MM.1S (cell line): ENCODE measurements around the gene PRR33.

Experiments used
- DNase-seq: peaks from one replicate; pipeline ENCODE4 v3.0.0-alpha.2; 2015
- H2AFZ ChIP-seq: fragments of 300-600 bp; sonication (generic); 2 replicates; pipeline ENCODE4 v1.6.0; 2016; ENCODE audit warnings: antibody characterized with exemption, low read length
- H3F3A ChIP-seq: fragments of 300-600 bp; sonication (generic); 2 replicates; pipeline ENCODE4 v1.6.1; 2016; ENCODE audit warnings: mild to moderate bottlenecking, antibody characterized with exemption, low read length, moderate library complexity, mixed read lengths; ENCODE audit not compliant: insufficient read depth
- H3K27ac ChIP-seq: fragments of 300-600 bp; sonication (generic); 2 replicates; pipeline ENCODE4 v1.5.1; 2016; ENCODE audit warnings: mild to moderate bottlenecking, low read length
- H3K27me3 ChIP-seq: fragments of 300-600 bp; sonication (generic); replicated peaks from 2 replicates; pipeline ENCODE4 v1.6.0; 2016; ENCODE audit warnings: low read length; ENCODE audit not compliant: insufficient read depth
- H3K36me3 ChIP-seq: fragments of 300-600 bp; sonication (generic); replicated peaks from 2 replicates; pipeline ENCODE4 v1.6.1; 2016; ENCODE audit warnings: mild to moderate bottlenecking, low read length, mixed read lengths; ENCODE audit not compliant: insufficient read depth
- H3K4me1 ChIP-seq: fragments of 300-600 bp; sonication (generic); 2 replicates; pipeline ENCODE4 v1.6.1; 2016; ENCODE audit warnings: low read length, mixed read lengths
- H3K4me2 ChIP-seq: fragments of 300-600 bp; sonication (generic); 2 replicates; pipeline ENCODE4 v1.6.0; 2016; ENCODE audit warnings: low read depth, low read length
- H3K4me3 ChIP-seq: fragments of 300-600 bp; sonication (generic); 2 replicates; pipeline ENCODE4 v1.5.1; 2016; ENCODE audit warnings: low read length, mixed read lengths
- H3K79me2 ChIP-seq: fragments of 300-600 bp; sonication (generic); 2 replicates; pipeline ENCODE4 v1.6.1; 2016; ENCODE audit warnings: mixed run types, low read length, mixed read lengths
- H3K9ac ChIP-seq: fragments of 300-600 bp; sonication (generic); 2 replicates; pipeline ENCODE4 v1.6.1; 2016; ENCODE audit warnings: low read length, mixed read lengths
- H3K9me2 ChIP-seq: fragments of 300-600 bp; sonication (generic); replicated peaks from 2 replicates; pipeline ENCODE4 v1.6.1; 2016; ENCODE audit warnings: mild to moderate bottlenecking, low read length, mixed read lengths; ENCODE audit not compliant: insufficient read depth
- H3K9me3 ChIP-seq: fragments of 300-600 bp; sonication (generic); replicated peaks from 2 replicates; pipeline ENCODE4 v1.6.1; 2016; ENCODE audit warnings: mild to moderate bottlenecking, low read length, mixed read lengths; ENCODE audit not compliant: insufficient read depth
- H4K20me1 ChIP-seq: fragments of 300-600 bp; sonication (generic); 2 replicates; pipeline ENCODE4 v1.6.1; 2016; ENCODE audit warnings: mild to moderate bottlenecking, low read length, moderate library complexity, mixed read lengths; ENCODE audit not compliant: insufficient read depth
- CTCF ChIP-seq: fragments of 300-600 bp; sonication (generic); IDR thresholded peaks from 2 replicates; pipeline ENCODE4 v1.5.1; 2016; ENCODE audit warnings: antibody characterized with exemption, low read length, mixed read lengths
- EZH2 ChIP-seq: fragments of 300-600 bp; sonication (generic); optimal IDR thresholded peaks from 2 replicates; pipeline ENCODE3; 2017; ENCODE audit warnings: low read depth, mild to moderate bottlenecking, antibody characterized with exemption, low read length, mixed read lengths
- EZH2phosphoT487 ChIP-seq: fragments of 300-600 bp; sonication (generic); IDR thresholded peaks from 2 replicates; pipeline ENCODE4 v1.6.1; 2018; ENCODE audit warnings: antibody characterized with exemption, low read length

The PRR33 gene

DNA sequence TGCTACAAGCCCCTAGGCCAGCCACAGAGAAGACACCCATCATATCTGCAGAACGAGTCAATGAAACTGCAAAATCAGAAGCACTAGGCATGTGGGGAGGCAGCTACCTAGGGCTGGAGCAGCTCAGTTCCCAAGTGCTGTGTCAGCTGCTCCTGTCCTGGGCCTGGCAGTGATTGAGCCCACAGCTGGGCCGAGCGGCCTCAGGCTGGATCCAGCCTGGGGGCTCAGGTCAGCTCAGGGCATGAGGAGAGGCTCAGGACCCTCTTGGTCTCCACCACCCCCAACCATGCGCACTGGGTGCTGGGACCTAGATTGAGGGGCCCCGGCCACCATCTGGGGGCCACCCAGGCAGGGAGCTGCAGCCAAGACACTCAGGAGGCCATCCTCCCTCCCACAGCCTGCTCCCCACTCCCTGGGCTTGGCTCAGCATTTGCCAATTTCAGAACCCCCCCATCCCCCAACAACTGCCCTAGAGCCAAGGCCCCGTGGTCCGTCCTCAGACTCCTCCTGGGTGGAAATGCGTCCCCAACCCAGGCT is 25.4 kb upstream of the PRR33 start:
- peaks cover 64% of the 10 kb centered on the region for H3K27me3 ChIP-seq
- no peaks in the 10 kb centered on the region for H3K36me3 ChIP-seq
- H3K4me1 ChIP-seq = no peaks in the 10 kb centered on the region
- no peaks in the 10 kb centered on the region for H3K9me3 ChIP-seq
- H3F3A ChIP-seq = no peaks in the 10 kb centered on the region; the same call in 1 of the 2 replicates
- no peak overlapping the region for H3K4me3 ChIP-seq
- H3K9ac ChIP-seq = no peak overlapping the region
- DNase-seq = no peak
- H3K4me2 ChIP-seq = no peak overlapping the region
- no peak overlapping the region for H2AFZ ChIP-seq
- H4K20me1 ChIP-seq = no peaks in the 10 kb centered on the region; the same call in 1 of the 2 replicates
- H3K79me2 ChIP-seq = no peaks in the 10 kb centered on the region
- no peak overlapping the region for H3K27ac ChIP-seq
- no peaks in the 10 kb centered on the region for H3K9me2 ChIP-seq
- TF ChIP-seq CTCF = no peak
- no peak for TF ChIP-seq EZH2phosphoT487
- TF ChIP-seq EZH2 = no peak

- no peaks in the 10 kb centered on the region; the same call in 1 of the 2 replicates for H3F3A ChIP-seq
- H3K79me2 ChIP-seq = no peaks in the 10 kb centered on the region
- H4K20me1 ChIP-seq = no peaks in the 10 kb centered on the region; the same call in 1 of the 2 replicates
- H3K9me3 ChIP-seq = no peaks in the 10 kb centered on the region
- TF ChIP-seq EZH2 (no peak), CTCF (no peak), EZH2phosphoT487 (no peak)
- no peak for DNase-seq
- H3K36me3 ChIP-seq = no peaks in the 10 kb centered on the region
- H3K9ac ChIP-seq = no peak overlapping the region
- no peaks in the 10 kb centered on the region for H3K4me1 ChIP-seq
- H3K4me2 ChIP-seq = no peak overlapping the region
- H3K9me2 ChIP-seq = no peaks in the 10 kb centered on the region
- H3K27me3 ChIP-seq = peaks cover 63% of the 10 kb centered on the region
- no peak overlapping the region for H3K4me3 ChIP-seq
- H2AFZ ChIP-seq = no peak overlapping the region
- H3K27ac ChIP-seq = no peak overlapping the region
Measured at GRCh38 chr11:1916132-1916985, 24.7 kb upstream of the PRR33 start.

GRCh38 chr11:1915795-1916131 is 24.1 kb upstream of the PRR33 start:
- Histone ChIP-seq H3K79me2 (no peaks in the 10 kb centered on the region), H3F3A (no peaks in the 10 kb centered on the region; the same call in 1 of the 2 replicates), H3K9ac (no peak overlapping the region), H3K4me3 (no peak overlapping the region), H3K4me1 (no peaks in the 10 kb centered on the region), H3K27me3 (peaks cover 62% of the 10 kb centered on the region), H3K9me3 (no peaks in the 10 kb centered on the region), H3K27ac (no peak overlapping the region), H3K9me2 (no peaks in the 10 kb centered on the region), H2AFZ (no peak overlapping the region), H3K4me2 (no peak overlapping the region), H4K20me1 (no peaks in the 10 kb centered on the region; the same call in 1 of the 2 replicates), H3K36me3 (no peaks in the 10 kb centered on the region)
- no peak for DNase-seq
- TF ChIP-seq CTCF (no peak), EZH2phosphoT487 (no peak), EZH2 (no peak)
